MCF 10A (cell line): ENCODE measurements around the gene LEMD2. TPM values are rescaled to one million over a fixed set of nuclear protein-coding genes. Genes with fewer than 3 reads are reported as not detected.

ENCODE experiments used
- BruUV-seq: library from RNA; stranded (reverse); fragments of 400-500 nt; replicated peaks from 2 replicates; lab custom pipeline; 2021; lab: Mats Ljungman, UMichigan
- CTCF ChIA-PET: fragments of 300-600 bp; sonication (Branson Sonifier 250); formaldehyde crosslinking; extraction: SDS; loops from one replicate; lab custom pipeline; 2021; ENCODE audit warnings: antibody characterized with exemption, inconsistent platforms; lab: Yijun Ruan, JAX
- POLR2A ChIA-PET: fragments of 300-600, 350-650 bp; sonication (Branson Sonifier 250); formaldehyde crosslinking; extraction: SDS; loops from one replicate; lab custom pipeline; 2020; ENCODE audit warnings: antibody characterized with exemption, inconsistent platforms; lab: Yijun Ruan, JAX
- DNase-seq: peaks from one replicate; pipeline ENCODE4 v3.0.0-alpha.2; 2018; ENCODE audit not compliant: unreplicated experiment
- H3K27ac Mint-ChIP-seq: one replicate; pipeline ENCODE4 v1.8.0; 2022; ENCODE audit warnings: mild to moderate bottlenecking, low read depth, mixed read lengths; ENCODE audit not compliant: unreplicated experiment
- H3K27me3 Mint-ChIP-seq: one replicate; pipeline ENCODE4 v1.8.0; 2022; ENCODE audit warnings: mixed read lengths; ENCODE audit not compliant: insufficient read depth, unreplicated experiment
- H3K36me3 Mint-ChIP-seq: one replicate; pipeline ENCODE4 v1.8.0; 2022; ENCODE audit warnings: mild to moderate bottlenecking, moderate library complexity, mixed read lengths; ENCODE audit not compliant: insufficient read depth, unreplicated experiment
- H3K4me1 Mint-ChIP-seq: one replicate; pipeline ENCODE4 v1.8.0; 2022; ENCODE audit warnings: mixed read lengths; ENCODE audit not compliant: insufficient read depth, unreplicated experiment
- H3K4me3 Mint-ChIP-seq: one replicate; pipeline ENCODE4 v1.8.0; 2022; ENCODE audit warnings: mild to moderate bottlenecking, moderate library complexity, mixed read lengths; ENCODE audit not compliant: unreplicated experiment
- H3K9me3 Mint-ChIP-seq: one replicate; pipeline ENCODE4 v1.8.0; 2022; ENCODE audit warnings: mixed read lengths; ENCODE audit not compliant: unreplicated experiment
- CTCF ChIP-seq: fragments of 200-600 bp; IDR thresholded peaks from one replicate; pipeline ENCODE4 v1.8.0; 2022; ENCODE audit warnings: antibody characterized with exemption, mild to moderate bottlenecking; ENCODE audit not compliant: unreplicated experiment
- intact Hi-C: fragments of 100-400 bp; cut with micrococcal nuclease; formaldehyde crosslinking; loops from 2 replicates; pipeline ENCODE4 v1.14.1; 2022
- total RNA-seq: library from RNA; stranded (reverse); gene quantifications from 2 replicates; pipeline ENCODE4 v1.2.3, GENCODE V29; 2022

The LEMD2 gene
- total RNA-seq, 1 experiment from 2014 or later, result 70.5 TPM

- TF ChIP-seq CTCF, result no peak
Measured at GRCh38 chr6:33781131-33781975, 7.6 kb downstream of the LEMD2 start.

DNA sequence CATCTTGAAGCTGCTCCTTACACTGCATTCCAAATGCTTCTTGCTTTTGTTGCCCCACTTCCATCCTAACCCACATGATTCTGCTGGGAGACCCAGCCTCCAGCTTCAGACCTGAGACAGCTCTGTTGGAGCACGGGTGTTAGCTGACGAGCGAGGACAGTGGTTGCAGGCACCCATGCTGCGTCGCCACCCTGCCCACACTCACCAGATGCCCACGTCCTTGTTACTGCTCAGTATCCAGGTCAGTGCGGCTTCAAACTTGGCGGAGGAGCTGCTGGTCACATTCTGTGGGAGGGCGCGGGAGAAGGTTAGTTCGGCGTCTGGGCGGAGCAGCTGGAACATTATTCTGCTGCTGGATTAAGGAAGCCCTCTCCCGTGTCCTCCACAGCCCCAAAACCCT lies 9.0 kb downstream of the LEMD2 start:
- peaks cover 17% of the 10 kb centered on the region for H3K4me1 Mint-ChIP-seq
- no peak overlapping the region for H3K27ac Mint-ChIP-seq
- ChIA-PET CTCF (interaction anchor here (0.9 to 2.1 kb wide), 2 partner anchors 9 to 376 kb away, joined by 3 to 12 read pairs; no protein-coding TSS in a partner anchor), POLR2A (interaction anchor here (2.6 kb wide), 1 partner anchor 8 kb away, joined by 16 read pairs; the partner anchor contains the start of gene LEMD2)
- H3K9me3 Mint-ChIP-seq, result no peaks in the 10 kb centered on the region
- DNase-seq, result no peak
- no peak overlapping the region for H3K4me3 Mint-ChIP-seq
- intact Hi-C loops, result loop anchor here (10.0 kb wide), 1 partner anchor 65 kb away; no protein-coding TSS in a partner anchor
- H3K27me3 Mint-ChIP-seq, result no peaks in the 10 kb centered on the region
- H3K36me3 Mint-ChIP-seq, result peaks cover 96% of the 10 kb centered on the region
- BruUV-seq, result no TSS peak
- no peak for TF ChIP-seq CTCF

More at GRCh38 chr6:33781131-33781975, 7.6 kb downstream of the LEMD2 start:
- no TSS peak for BruUV-seq
- H3K4me3 Mint-ChIP-seq, result no peak overlapping the region
- peaks cover 21% of the 10 kb centered on the region for H3K4me1 Mint-ChIP-seq
- no peaks in the 10 kb centered on the region for H3K9me3 Mint-ChIP-seq
- intact Hi-C loops, result loop anchor here (10.0 kb wide), 1 partner anchor 63 kb away; no protein-coding TSS in a partner anchor
- POLR2A ChIA-PET, result interaction anchor here (0.6 to 1.3 kb wide), 5 partner anchors 9 to 1309 kb away, joined by 3 to 5 read pairs (median 4); no protein-coding TSS in a partner anchor
- no peak overlapping the region for H3K27ac Mint-ChIP-seq
- no peaks in the 10 kb centered on the region for H3K27me3 Mint-ChIP-seq
- peaks cover 91% of the 10 kb centered on the region for H3K36me3 Mint-ChIP-seq
- CTCF ChIA-PET, result interaction anchor here (0.6 to 2.1 kb wide), 8 partner anchors 8 to 246 kb away, joined by 3 to 8 read pairs (median 3); no protein-coding TSS in a partner anchor
- peak; percentile 61 for DNase-seq

DNA sequence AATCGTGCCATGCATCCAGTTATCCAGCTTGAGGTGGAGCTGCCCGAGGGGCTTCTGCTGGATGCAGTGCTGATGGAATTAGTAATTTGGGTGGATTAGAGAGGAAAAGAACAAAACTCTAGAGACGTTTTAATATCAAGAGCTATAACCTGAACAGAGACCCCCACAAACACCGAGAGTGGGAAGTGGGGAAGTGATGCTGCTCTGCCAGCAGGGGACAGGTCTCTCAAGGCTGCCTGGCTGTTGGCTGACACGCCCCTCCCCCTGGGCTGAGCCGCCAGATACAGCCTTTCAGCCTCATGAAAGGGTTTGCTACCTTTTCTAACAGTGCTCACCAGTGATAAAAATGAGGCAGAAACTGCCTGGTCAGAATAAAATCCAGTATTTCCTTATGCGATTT lies 9.6 kb downstream of the LEMD2 start:
- intact Hi-C loops, result no loop called here
- ChIA-PET CTCF (interaction anchor here (0.6 to 2.1 kb wide), 5 partner anchors 9 to 636 kb away, joined by 3 to 12 read pairs (median 3); no protein-coding TSS in a partner anchor), POLR2A (interaction anchor here (2.6 kb wide), 1 partner anchor 9 kb away, joined by 16 read pairs; the partner anchor contains the start of gene LEMD2)
- H3K4me1 Mint-ChIP-seq, result peaks cover 17% of the 10 kb centered on the region
- no peaks in the 10 kb centered on the region for H3K27me3 Mint-ChIP-seq
- no peak for DNase-seq
- BruUV-seq, result no TSS peak
- no peaks in the 10 kb centered on the region for H3K9me3 Mint-ChIP-seq
- TF ChIP-seq CTCF, result no peak
- no peak overlapping the region for H3K27ac Mint-ChIP-seq
- H3K36me3 Mint-ChIP-seq, result peaks cover 96% of the 10 kb centered on the region
- no peak overlapping the region for H3K4me3 Mint-ChIP-seq
